Measurements from ENCODE around the gene CADM1. TPM values are rescaled to one million over a fixed set of nuclear protein-coding genes. Genes with fewer than 3 reads are reported as not detected.

Gene CADM1
- total and polyA plus RNA-seq, 5 donors from 2014 or later: 3.6 to 11.3 (median 6.9) TPM

- H3K4me3 ChIP-seq (ENCODE audit: low read depth, low read length): no peak overlapping the region
- no peaks in the 10 kb centered on the region for H3K36me3 Mint-ChIP-seq
- H3K4me3 Mint-ChIP-seq: no peak overlapping the region
- peaks cover 0 to 5% (median 0%) of the 10 kb centered on the region in 7 donors for H3K9me3 Mint-ChIP-seq
- no peak overlapping the region for H3K27ac ChIP-seq (ENCODE audit: insufficient read depth, low read length, poor library complexity, severe bottlenecking)
- no peaks in the 10 kb centered on the region for H3K4me1 ChIP-seq (ENCODE audit: control insufficient read depth, insufficient read depth, low read length, poor library complexity, severe bottlenecking)
- no peaks in the 10 kb centered on the region for H3K4me1 Mint-ChIP-seq
- H3K27me3 ChIP-seq (ENCODE audit: control insufficient read depth, insufficient read depth, low read length): peaks cover 2% of the 10 kb centered on the region
- DNase-seq (no peak), ATAC-seq (ENCODE audit: low read depth in 2 of 2) (no peak)
- no peak overlapping the region for H3K27ac Mint-ChIP-seq
- H3K9me3 ChIP-seq (ENCODE audit: control insufficient read depth in 2 of 2, low read length in 2 of 2): no peaks in the 10 kb centered on the region
- H3K36me3 ChIP-seq (ENCODE audit: control insufficient read depth, insufficient read depth, low read length): no peaks in the 10 kb centered on the region
- H3K27me3 Mint-ChIP-seq: peaks cover 16% of the 10 kb centered on the region
Measured at GRCh38 chr11:115524572-115524971, 20.4 kb upstream of the CADM1 start.

- H3K9me3 Mint-ChIP-seq: peaks cover 0 to 5% (median 0%) of the 10 kb centered on the region in 7 donors
- H3K36me3 Mint-ChIP-seq: no peaks in the 10 kb centered on the region
- DNase-seq (no peak), ATAC-seq (ENCODE audit: low read depth in 2 of 2) (no peak)
- Histone ChIP-seq H3K27me3 (ENCODE audit: control insufficient read depth, insufficient read depth, low read length) (peaks cover 2% of the 10 kb centered on the region), H3K36me3 (ENCODE audit: control insufficient read depth, insufficient read depth, low read length) (no peaks in the 10 kb centered on the region), H3K4me3 (ENCODE audit: low read depth, low read length) (no peak overlapping the region), H3K9me3 (ENCODE audit: control insufficient read depth in 2 of 2, low read length in 2 of 2) (no peaks in the 10 kb centered on the region), H3K4me1 (ENCODE audit: control insufficient read depth, insufficient read depth, low read length, poor library complexity, severe bottlenecking) (no peaks in the 10 kb centered on the region), H3K27ac (ENCODE audit: insufficient read depth, low read length, poor library complexity, severe bottlenecking) (no peak overlapping the region)
- H3K4me1 Mint-ChIP-seq: no peaks in the 10 kb centered on the region
- peaks cover 16% of the 10 kb centered on the region for H3K27me3 Mint-ChIP-seq
- H3K27ac Mint-ChIP-seq: no peak overlapping the region
- no peak overlapping the region for H3K4me3 Mint-ChIP-seq
Measured at GRCh38 chr11:115523727-115524399, 19.6 kb upstream of the CADM1 start.

- H3K36me3 Mint-ChIP-seq: no peaks in the 10 kb centered on the region
- peaks cover 21% of the 10 kb centered on the region for H3K27me3 Mint-ChIP-seq
- no peak for DNase-seq
- H3K4me1 ChIP-seq (ENCODE audit: control insufficient read depth, insufficient read depth, low read length, poor library complexity, severe bottlenecking): no peaks in the 10 kb centered on the region
- H3K4me1 Mint-ChIP-seq: no peaks in the 10 kb centered on the region
- peaks cover 0 to 5% (median 0%) of the 10 kb centered on the region in 7 donors for H3K9me3 Mint-ChIP-seq
- H3K9me3 ChIP-seq (ENCODE audit: control insufficient read depth in 2 of 2, low read length in 2 of 2): no peaks in the 10 kb centered on the region
- no peak overlapping the region for H3K27ac ChIP-seq (ENCODE audit: insufficient read depth, low read length, poor library complexity, severe bottlenecking)
- H3K4me3 Mint-ChIP-seq: no peak overlapping the region
- H3K27me3 ChIP-seq (ENCODE audit: control insufficient read depth, insufficient read depth, low read length): peaks cover 2% of the 10 kb centered on the region
- no peaks in the 10 kb centered on the region for H3K36me3 ChIP-seq (ENCODE audit: control insufficient read depth, insufficient read depth, low read length)
- no peak overlapping the region for H3K4me3 ChIP-seq (ENCODE audit: low read depth, low read length)
- H3K27ac Mint-ChIP-seq: no peak overlapping the region
- ATAC-seq (ENCODE audit: low read depth in 2 of 2): no peak
Measured at GRCh38 chr11:115522302-115522701, 18.1 kb upstream of the CADM1 start.

- no peak overlapping the region for H3K27ac Mint-ChIP-seq
- Histone ChIP-seq H3K36me3 (ENCODE audit: control insufficient read depth, insufficient read depth, low read length) (no peaks in the 10 kb centered on the region), H3K27me3 (ENCODE audit: control insufficient read depth, insufficient read depth, low read length) (peaks cover 2% of the 10 kb centered on the region), H3K4me1 (ENCODE audit: control insufficient read depth, insufficient read depth, low read length, poor library complexity, severe bottlenecking) (no peaks in the 10 kb centered on the region), H3K27ac (ENCODE audit: insufficient read depth, low read length, poor library complexity, severe bottlenecking) (no peak overlapping the region), H3K9me3 (ENCODE audit: control insufficient read depth in 2 of 2, low read length in 2 of 2) (no peaks in the 10 kb centered on the region), H3K4me3 (ENCODE audit: low read depth, low read length) (no peak overlapping the region)
- peaks cover 0 to 5% (median 0%) of the 10 kb centered on the region in 7 donors for H3K9me3 Mint-ChIP-seq
- no peaks in the 10 kb centered on the region for H3K4me1 Mint-ChIP-seq
- DNase-seq (no peak), ATAC-seq (ENCODE audit: low read depth in 2 of 2) (no peak)
- H3K27me3 Mint-ChIP-seq: peaks cover 21% of the 10 kb centered on the region
- no peaks in the 10 kb centered on the region for H3K36me3 Mint-ChIP-seq
- no peak overlapping the region for H3K4me3 Mint-ChIP-seq
Measured at GRCh38 chr11:115521825-115522224, 17.6 kb upstream of the CADM1 start.

GRCh38 chr11:115518983-115519628 is 14.9 kb upstream of the CADM1 start:
- H3K36me3 ChIP-seq (ENCODE audit: control insufficient read depth, insufficient read depth, low read length): no peaks in the 10 kb centered on the region
- H3K4me1 ChIP-seq (ENCODE audit: control insufficient read depth, insufficient read depth, low read length, poor library complexity, severe bottlenecking): no peaks in the 10 kb centered on the region
- Mint-ChIP-seq H3K4me3 (no peak overlapping the region), H3K9me3 (peaks cover 0 to 5% (median 0%) of the 10 kb centered on the region in 7 donors), H3K4me1 (no peaks in the 10 kb centered on the region), H3K27ac (no peak overlapping the region), H3K27me3 (peaks cover 28% of the 10 kb centered on the region), H3K36me3 (no peaks in the 10 kb centered on the region)
- H3K4me3 ChIP-seq (ENCODE audit: low read depth, low read length): no peak overlapping the region
- no peak for ATAC-seq (ENCODE audit: low read depth in 2 of 2)
- no peak for DNase-seq
- no peak overlapping the region for H3K27ac ChIP-seq (ENCODE audit: insufficient read depth, low read length, poor library complexity, severe bottlenecking)
- no peaks in the 10 kb centered on the region for H3K9me3 ChIP-seq (ENCODE audit: control insufficient read depth in 2 of 2, low read length in 2 of 2)
- H3K27me3 ChIP-seq (ENCODE audit: control insufficient read depth, insufficient read depth, low read length): peaks cover 2% of the 10 kb centered on the region

- ATAC-seq (ENCODE audit: low read depth in 2 of 2): no peak
- no peak overlapping the region for H3K27ac ChIP-seq (ENCODE audit: insufficient read depth, low read length, poor library complexity, severe bottlenecking)
- DNase-seq: no peak
- H3K4me3 ChIP-seq (ENCODE audit: low read depth, low read length): no peak overlapping the region
- no peaks in the 10 kb centered on the region for H3K9me3 ChIP-seq (ENCODE audit: control insufficient read depth in 2 of 2, low read length in 2 of 2)
- H3K27me3 Mint-ChIP-seq: peaks cover 31% of the 10 kb centered on the region
- no peaks in the 10 kb centered on the region for H3K36me3 Mint-ChIP-seq
- no peaks in the 10 kb centered on the region for H3K27me3 ChIP-seq (ENCODE audit: control insufficient read depth, insufficient read depth, low read length)
- H3K9me3 Mint-ChIP-seq: peaks cover 0 to 3% (median 0%) of the 10 kb centered on the region in 7 donors
- no peaks in the 10 kb centered on the region for H3K4me1 Mint-ChIP-seq
- H3K27ac Mint-ChIP-seq: no peak overlapping the region
- no peaks in the 10 kb centered on the region for H3K4me1 ChIP-seq (ENCODE audit: control insufficient read depth, insufficient read depth, low read length, poor library complexity, severe bottlenecking)
- no peaks in the 10 kb centered on the region for H3K36me3 ChIP-seq (ENCODE audit: control insufficient read depth, insufficient read depth, low read length)
- no peak overlapping the region for H3K4me3 Mint-ChIP-seq
Measured at GRCh38 chr11:115515647-115516395, 11.6 kb upstream of the CADM1 start.

GRCh38 chr11:115506954-115507675 is 2.9 kb upstream of the CADM1 start:
- Mint-ChIP-seq H3K27me3 (peaks cover 60% of the 10 kb centered on the region), H3K27ac (no peak overlapping the region), H3K36me3 (no peaks in the 10 kb centered on the region), H3K4me1 (peaks cover 0 to 15% (median 2%) of the 10 kb centered on the region in 4 donors), H3K4me3 (no peak overlapping the region), H3K9me3 (peaks cover 0 to 13% (median 1%) of the 10 kb centered on the region in 7 donors)
- H3K4me3 ChIP-seq (ENCODE audit: low read depth, low read length): no peak overlapping the region
- no peak for ATAC-seq (ENCODE audit: low read depth in 2 of 2)
- peaks cover 27% of the 10 kb centered on the region for H3K4me1 ChIP-seq (ENCODE audit: control insufficient read depth, insufficient read depth, low read length, poor library complexity, severe bottlenecking)
- H3K9me3 ChIP-seq (ENCODE audit: control insufficient read depth in 2 of 2, low read length in 2 of 2): no peaks in the 10 kb centered on the region
- H3K36me3 ChIP-seq (ENCODE audit: control insufficient read depth, insufficient read depth, low read length): no peaks in the 10 kb centered on the region
- H3K27me3 ChIP-seq (ENCODE audit: control insufficient read depth, insufficient read depth, low read length): peaks cover 23% of the 10 kb centered on the region
- no peak overlapping the region for H3K27ac ChIP-seq (ENCODE audit: insufficient read depth, low read length, poor library complexity, severe bottlenecking)
- no peak for DNase-seq

Data from CD4-positive, CD25-positive, alpha-beta regulatory T cell (primary cell).